OCI-LY1 (cell line): ENCODE results near the gene LCN6.

Experiments
- H2AFZ ChIP-seq: fragments of 200-600 bp; sonication (generic), shearing (Covaris generic); 2 replicates; pipeline ENCODE4 v1.6.0; 2014; ENCODE audit warnings: antibody characterized with exemption, mild to moderate bottlenecking, low read length
- H3F3A ChIP-seq: fragments of 200-600 bp; sonication (generic), shearing (Covaris generic); 2 replicates; pipeline ENCODE4 v1.6.0; 2014; ENCODE audit warnings: mild to moderate bottlenecking, antibody characterized with exemption, low read length, moderate library complexity; ENCODE audit not compliant: insufficient read depth
- H3K27ac ChIP-seq: fragments of 200-600 bp; sonication (generic); 2 replicates; pipeline ENCODE4 v1.5.1; 2014; ENCODE audit warnings: low read length, mixed run types, mild to moderate bottlenecking, low read depth; ENCODE audit not compliant: poor library complexity, severe bottlenecking
- H3K27me3 ChIP-seq: fragments of 200-600 bp; sonication (generic); 2 replicates; pipeline ENCODE4 v1.6.0; 2014; ENCODE audit warnings: antibody characterized with exemption, mild to moderate bottlenecking, low read length, moderate library complexity; ENCODE audit not compliant: insufficient read depth
- H3K36me3 ChIP-seq: fragments of 200-600 bp; sonication (generic); 2 replicates; pipeline ENCODE4 v1.6.1; 2014; ENCODE audit warnings: mild to moderate bottlenecking, antibody characterized with exemption, low read length, moderate library complexity, mixed read lengths; ENCODE audit not compliant: insufficient read depth
- H3K4me1 ChIP-seq: fragments of 200-600 bp; sonication (generic); 2 replicates; pipeline ENCODE4 v1.5.1; 2014; ENCODE audit warnings: mild to moderate bottlenecking, low read length, moderate library complexity; ENCODE audit not compliant: insufficient read depth, severe bottlenecking
- H3K4me2 ChIP-seq: fragments of 200-600 bp; sonication (generic), shearing (Covaris generic); 2 replicates; pipeline ENCODE4 v1.6.1; 2014; ENCODE audit warnings: low read length
- H3K4me3 ChIP-seq: fragments of 200-600 bp; sonication (generic); 2 replicates; pipeline ENCODE4 v1.5.1; 2014; ENCODE audit warnings: low read length, low read depth, mild to moderate bottlenecking, mixed read lengths; ENCODE audit not compliant: poor library complexity, severe bottlenecking
- H3K79me2 ChIP-seq: fragments of 200-600 bp; shearing (Covaris generic); 2 replicates; pipeline ENCODE4 v1.6.1; 2016; ENCODE audit warnings: mixed run types, low read length, mixed read lengths; ENCODE audit not compliant: insufficient read depth
- H3K9ac ChIP-seq: fragments of 200-600 bp; sonication (generic), shearing (Covaris generic); 2 replicates; pipeline ENCODE4 v1.6.1; 2014; ENCODE audit warnings: mild to moderate bottlenecking, low read length, mixed read lengths
- H3K9me2 ChIP-seq: fragments of 200-600 bp; sonication (generic), shearing (Covaris generic); 2 replicates; pipeline ENCODE4 v1.6.1; 2014; ENCODE audit warnings: low read depth, mild to moderate bottlenecking, low read length, mixed read lengths
- H3K9me3 ChIP-seq: fragments of 200-600 bp; shearing (Covaris generic); 2 replicates; pipeline ENCODE4 v1.6.1; 2014; ENCODE audit warnings: low read length, mixed read lengths
- H4K20me1 ChIP-seq: fragments of 200-600 bp; sonication (generic), shearing (Covaris generic); 2 replicates; pipeline ENCODE4 v1.6.0; 2016; ENCODE audit warnings: mild to moderate bottlenecking, low read length; ENCODE audit not compliant: insufficient read depth
- EZH2 ChIP-seq: fragments of 200-600 bp; sonication (generic), shearing (Covaris generic); IDR thresholded peaks from 2 replicates; pipeline ENCODE4 v1.8.0; 2017; ENCODE audit warnings: borderline replicate concordance, mixed run types, mild to moderate bottlenecking, antibody characterized with exemption, low read length, moderate library complexity, mixed read lengths
- TF ChIP-seq, protein P1 (sequence below): fragments of 200-600 bp; sonication (generic), shearing (Covaris generic); IDR thresholded peaks from 2 replicates; pipeline ENCODE4 v1.5.1; 2017; ENCODE audit warnings: mild to moderate bottlenecking, antibody characterized with exemption, low read length, moderate library complexity, mixed read lengths

The LCN6 gene

DNA sequence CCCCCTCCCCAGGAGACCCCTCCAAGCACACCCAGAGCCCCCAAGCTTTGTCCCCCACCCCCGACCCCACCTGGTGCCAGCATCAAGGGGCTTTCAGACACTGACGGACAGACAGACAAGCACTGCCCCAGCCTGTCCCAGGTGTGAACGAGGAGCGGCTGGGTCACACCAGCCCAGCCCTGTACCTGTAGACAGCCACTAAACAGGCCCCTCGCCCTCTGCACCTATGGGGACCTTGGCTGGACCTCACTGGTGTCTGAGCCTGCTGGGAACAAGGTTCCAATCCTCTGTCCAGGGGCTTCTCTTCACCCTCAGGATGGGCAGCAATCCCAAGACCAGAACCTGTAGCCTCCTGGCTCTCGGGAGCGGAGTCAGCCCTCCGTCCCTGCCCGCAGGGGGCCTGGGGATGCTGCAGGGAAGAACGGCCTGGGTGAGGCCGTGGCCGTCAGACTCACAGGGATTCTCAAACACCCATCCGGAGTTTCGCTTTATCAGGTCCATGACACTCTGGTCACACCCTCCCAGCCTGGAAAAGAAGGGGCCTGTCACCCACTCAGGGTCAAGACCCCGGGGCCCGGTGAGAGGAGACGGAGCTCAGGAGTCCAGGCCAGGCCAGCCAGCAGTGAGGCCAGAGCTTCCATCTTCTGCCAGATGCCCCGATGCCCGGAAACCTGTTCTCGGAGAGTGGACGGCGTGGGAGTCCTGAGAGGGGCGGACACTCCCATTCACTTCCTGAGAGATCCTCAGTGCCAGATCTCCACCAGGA, 2.8 kb downstream of the LCN6 start:
- H3F3A ChIP-seq = no peaks in the 10 kb centered on the region
- H3K4me3 ChIP-seq = no peak overlapping the region
- H3K79me2 ChIP-seq = no peaks in the 10 kb centered on the region
- H3K9me3 ChIP-seq = no peaks in the 10 kb centered on the region
- no peak overlapping the region for H3K27ac ChIP-seq
- TF ChIP-seq, protein P1, sequence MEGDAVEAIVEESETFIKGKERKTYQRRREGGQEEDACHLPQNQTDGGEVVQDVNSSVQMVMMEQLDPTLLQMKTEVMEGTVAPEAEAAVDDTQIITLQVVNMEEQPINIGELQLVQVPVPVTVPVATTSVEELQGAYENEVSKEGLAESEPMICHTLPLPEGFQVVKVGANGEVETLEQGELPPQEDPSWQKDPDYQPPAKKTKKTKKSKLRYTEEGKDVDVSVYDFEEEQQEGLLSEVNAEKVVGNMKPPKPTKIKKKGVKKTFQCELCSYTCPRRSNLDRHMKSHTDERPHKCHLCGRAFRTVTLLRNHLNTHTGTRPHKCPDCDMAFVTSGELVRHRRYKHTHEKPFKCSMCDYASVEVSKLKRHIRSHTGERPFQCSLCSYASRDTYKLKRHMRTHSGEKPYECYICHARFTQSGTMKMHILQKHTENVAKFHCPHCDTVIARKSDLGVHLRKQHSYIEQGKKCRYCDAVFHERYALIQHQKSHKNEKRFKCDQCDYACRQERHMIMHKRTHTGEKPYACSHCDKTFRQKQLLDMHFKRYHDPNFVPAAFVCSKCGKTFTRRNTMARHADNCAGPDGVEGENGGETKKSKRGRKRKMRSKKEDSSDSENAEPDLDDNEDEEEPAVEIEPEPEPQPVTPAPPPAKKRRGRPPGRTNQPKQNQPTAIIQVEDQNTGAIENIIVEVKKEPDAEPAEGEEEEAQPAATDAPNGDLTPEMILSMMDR = no peak
- H3K9ac ChIP-seq = no peak overlapping the region
- H3K36me3 ChIP-seq = no peaks in the 10 kb centered on the region
- no peaks in the 10 kb centered on the region for H3K9me2 ChIP-seq
- H2AFZ ChIP-seq = no peak overlapping the region
- no peak overlapping the region for H3K4me2 ChIP-seq
- no peaks in the 10 kb centered on the region for H3K4me1 ChIP-seq
- peaks cover 13% of the 10 kb centered on the region; the same call in 1 of the 2 replicates for H3K27me3 ChIP-seq
- no peaks in the 10 kb centered on the region for H4K20me1 ChIP-seq

DNA sequence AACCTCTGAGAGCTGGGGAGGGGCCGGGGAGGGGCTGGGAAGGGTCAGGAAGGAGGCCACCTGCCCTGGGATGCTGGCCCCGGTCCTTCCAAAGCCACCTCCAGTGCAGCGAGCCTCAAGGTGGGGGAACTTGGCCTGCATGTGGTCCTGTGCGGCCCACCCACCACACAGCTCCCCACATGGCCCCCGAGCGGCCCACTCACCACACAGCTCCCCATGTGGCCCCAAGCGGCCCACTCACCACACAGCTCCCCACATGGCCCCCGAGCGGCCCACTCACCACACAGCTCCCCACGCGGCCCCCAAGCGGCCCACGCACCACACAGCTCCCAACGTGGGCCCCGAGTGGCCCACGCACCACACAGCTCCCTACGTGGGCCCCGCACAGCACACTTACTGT, 3.6 kb downstream of the LCN6 start:
- Histone ChIP-seq H3K9me2 (no peaks in the 10 kb centered on the region), H3K4me2 (no peak overlapping the region), H3K27me3 (peaks cover 13% of the 10 kb centered on the region; the same call in 1 of the 2 replicates), H3K4me3 (no peak overlapping the region), H3K9ac (no peak overlapping the region), H3K9me3 (no peaks in the 10 kb centered on the region), H3K4me1 (no peaks in the 10 kb centered on the region), H3K27ac (no peak overlapping the region), H4K20me1 (no peaks in the 10 kb centered on the region), H3F3A (no peaks in the 10 kb centered on the region), H2AFZ (no peak overlapping the region), H3K79me2 (no peaks in the 10 kb centered on the region), H3K36me3 (no peaks in the 10 kb centered on the region)
- no peak for TF ChIP-seq EZH2
- TF ChIP-seq, protein P1 = no peak

DNA sequence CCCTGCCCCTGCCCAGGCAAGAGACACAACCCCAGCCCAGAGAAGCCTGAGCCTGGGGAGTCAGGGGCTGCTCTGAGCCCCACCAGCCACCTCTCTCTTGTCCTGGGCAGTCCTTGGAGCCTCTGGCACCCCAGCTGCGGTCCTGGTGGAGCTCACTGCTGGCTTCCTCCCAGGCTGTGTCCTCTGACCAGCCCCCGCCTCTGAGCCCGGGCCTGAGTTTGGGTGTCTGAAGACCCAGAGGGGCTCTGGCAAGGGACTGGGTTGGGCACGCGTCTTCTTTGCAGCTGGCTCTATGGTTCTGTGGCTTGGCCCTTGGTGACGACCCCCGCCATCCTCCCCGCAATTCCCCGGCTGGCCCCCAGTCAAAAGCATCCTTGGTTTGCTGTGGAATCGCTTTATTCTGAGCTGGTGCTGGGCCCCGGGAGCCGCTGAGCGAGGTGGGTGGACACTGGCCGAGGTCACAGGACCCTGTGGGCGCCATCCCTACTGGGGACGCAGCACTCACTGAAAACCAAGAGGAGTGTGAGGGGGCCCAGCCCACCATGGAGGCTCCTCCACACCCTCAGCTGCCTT, 4.6 kb downstream of the LCN6 start:
- Histone ChIP-seq H3K36me3 (no peaks in the 10 kb centered on the region), H3K27ac (no peak overlapping the region), H3K9me2 (no peaks in the 10 kb centered on the region), H3K9ac (no peak overlapping the region), H3K9me3 (no peaks in the 10 kb centered on the region), H3F3A (no peaks in the 10 kb centered on the region), H3K4me3 (no peak overlapping the region), H2AFZ (no peak overlapping the region), H3K27me3 (peaks cover 13% of the 10 kb centered on the region; the same call in 1 of the 2 replicates), H3K79me2 (no peaks in the 10 kb centered on the region), H3K4me1 (no peaks in the 10 kb centered on the region), H3K4me2 (no peak overlapping the region), H4K20me1 (no peaks in the 10 kb centered on the region)
- TF ChIP-seq, protein P1 = no peak
- no peak for TF ChIP-seq EZH2
